DMS53 (cell line): ENCODE data around the gene SAMD4A.

Experiments used
- DNase-seq: peaks from one replicate; lab custom pipeline; 2025; lab: John Stamatoyannopoulos, UW

SAMD4A gene

GRCh38 chr14:54834727-54835126, 267.8 kb downstream of the SAMD4A start:
- DNase-seq: no peak

GRCh38 chr14:54836231-54836630, 269.3 kb downstream of the SAMD4A start:
- no peak for DNase-seq

- DNase-seq: no peak
These were observed 270.7 kb downstream of the SAMD4A start for GRCh38 chr14:54837508-54838149.

- no peak for DNase-seq
These were observed 272.1 kb downstream of the SAMD4A start for GRCh38 chr14:54838931-54839512.

GRCh38 chr14:54839701-54840119, 272.8 kb downstream of the SAMD4A start:
- DNase-seq: no peak

GRCh38 chr14:54840336-54840735, 273.4 kb downstream of the SAMD4A start:
- no peak for DNase-seq

- DNase-seq: no peak
These were observed 273.9 kb downstream of the SAMD4A start for GRCh38 chr14:54840798-54841197.
